H9 (cell line): ENCODE data around the gene INSIG1. TPM values are rescaled to one million over a fixed set of nuclear protein-coding genes. Genes with fewer than 3 reads are reported as not detected.

ENCODE experiments used
- DNase-seq: peaks from one replicate; pipeline ENCODE4 v3.0.0-alpha.2; 2017
- H2AFZ ChIP-seq: one replicate; pipeline ENCODE4 v1.6.1; 2013; ENCODE audit warnings: mild to moderate bottlenecking, low read length, control low read depth, moderate library complexity
- H2AK5ac ChIP-seq: 2 replicates; pipeline ENCODE4 v1.6.1; 2013; ENCODE audit warnings: low read length, control low read depth, mixed read lengths; ENCODE audit not compliant: insufficient read length
- H2BK120ac ChIP-seq: one replicate; pipeline ENCODE4 v1.6.1; 2013; ENCODE audit warnings: low read depth, mild to moderate bottlenecking, low read length, control low read depth, inconsistent platforms; ENCODE audit not compliant: poor library complexity, severe bottlenecking
- H2BK12ac ChIP-seq: 2 replicates; pipeline ENCODE4 v1.6.1; 2013; ENCODE audit warnings: low read length, control low read depth, mixed read lengths, low read depth; ENCODE audit not compliant: insufficient read length
- H2BK15ac ChIP-seq: 2 replicates; pipeline ENCODE4 v1.6.1; 2013; ENCODE audit warnings: low read depth, low read length, control low read depth
- H2BK20ac ChIP-seq: one replicate; pipeline ENCODE4 v1.6.1; 2013; ENCODE audit warnings: low read depth, mild to moderate bottlenecking, low read length, control low read depth, inconsistent platforms; ENCODE audit not compliant: poor library complexity, severe bottlenecking
- H2BK5ac ChIP-seq: 2 replicates; pipeline ENCODE4 v1.6.1; 2013; ENCODE audit warnings: low read length, control low read depth, mixed read lengths; ENCODE audit not compliant: insufficient read length
- H3K14ac ChIP-seq: 2 replicates; pipeline ENCODE4 v1.6.1; 2013; ENCODE audit warnings: low read length, control low read depth; ENCODE audit not compliant: insufficient read depth
- H3K18ac ChIP-seq: 2 replicates; pipeline ENCODE4 v1.6.1; 2013; ENCODE audit warnings: low read depth, mild to moderate bottlenecking, mixed read lengths, low read length, control low read depth; ENCODE audit not compliant: insufficient read length
- H3K23ac ChIP-seq: 2 replicates; pipeline ENCODE4 v1.6.1; 2013; ENCODE audit warnings: low read length, control low read depth, mixed read lengths, low read depth; ENCODE audit not compliant: insufficient read length
- H3K23me2 ChIP-seq: 2 replicates; pipeline ENCODE4 v1.6.1; 2013; ENCODE audit warnings: low read depth, mild to moderate bottlenecking, mixed read lengths, low read length, control low read depth; ENCODE audit not compliant: insufficient read length, poor library complexity, severe bottlenecking
- H3K27ac ChIP-seq: 2 replicates; pipeline ENCODE4 v1.5.1; 2013; ENCODE audit warnings: low read length, control low read depth, mixed read lengths, low read depth; ENCODE audit not compliant: insufficient read length
- H3K27me3 ChIP-seq: 2 replicates; pipeline ENCODE4 v1.6.1; 2013; ENCODE audit warnings: low read length, control low read depth, inconsistent platforms; ENCODE audit not compliant: insufficient read depth
- H3K4ac ChIP-seq: 2 replicates; pipeline ENCODE4 v1.6.1; 2013; ENCODE audit warnings: low read depth, mild to moderate bottlenecking, control low read depth, inconsistent platforms, low read length, moderate library complexity
- H3K4me1 ChIP-seq: 2 replicates; pipeline ENCODE4 v1.6.1; 2013; ENCODE audit warnings: low read length, control low read depth, inconsistent platforms; ENCODE audit not compliant: insufficient read depth
- H3K4me2 ChIP-seq: 2 replicates; pipeline ENCODE4 v1.6.1; 2013; ENCODE audit warnings: low read length, control low read depth, mixed read lengths; ENCODE audit not compliant: insufficient read length, insufficient read depth
- H3K56ac ChIP-seq: 2 replicates; pipeline ENCODE4 v1.6.1; 2013; ENCODE audit warnings: low read depth, mild to moderate bottlenecking, mixed read lengths, low read length, control low read depth; ENCODE audit not compliant: insufficient read length
- H3K79me1 ChIP-seq: 2 replicates; pipeline ENCODE4 v1.6.1; 2013; ENCODE audit warnings: low read depth, mild to moderate bottlenecking, moderate library complexity, low read length, control low read depth, inconsistent platforms; ENCODE audit not compliant: insufficient read depth, poor library complexity, severe bottlenecking
- H3K79me2 ChIP-seq: 2 replicates; pipeline ENCODE4 v1.6.1; 2013; ENCODE audit warnings: low read length, control low read depth, inconsistent platforms; ENCODE audit not compliant: insufficient read depth
- H3K9ac ChIP-seq: 2 replicates; pipeline ENCODE4 v1.6.1; 2013; ENCODE audit warnings: low read length, control low read depth, mixed read lengths; ENCODE audit not compliant: insufficient read length; ENCODE audit errors: extremely low read depth
- H3K9me3 ChIP-seq: one replicate; pipeline ENCODE4 v1.6.1; 2013; ENCODE audit warnings: low read depth, low read length, inconsistent platforms; ENCODE audit not compliant: control insufficient read depth
- H3T11ph ChIP-seq: one replicate; pipeline ENCODE4 v1.6.1; 2013; ENCODE audit warnings: mild to moderate bottlenecking, low read length, control low read depth, inconsistent platforms
- H4K20me1 ChIP-seq: one replicate; pipeline ENCODE4 v1.6.1; 2013; ENCODE audit not compliant: control insufficient read depth, insufficient read length, insufficient read depth
- H4K5ac ChIP-seq: 2 replicates; pipeline ENCODE4 v1.6.1; 2013; ENCODE audit warnings: low read depth, mild to moderate bottlenecking, mixed read lengths, low read length, control low read depth; ENCODE audit not compliant: insufficient read length
- H4K8ac ChIP-seq: replicated peaks from 2 replicates; pipeline ENCODE4 v1.6.1; 2013; ENCODE audit warnings: low read length, control low read depth, mixed read lengths, low read depth; ENCODE audit not compliant: insufficient read length
- H4K91ac ChIP-seq: 2 replicates; pipeline ENCODE4 v1.6.1; 2013; ENCODE audit warnings: low read depth, mild to moderate bottlenecking, moderate library complexity, mixed read lengths, low read length, control low read depth; ENCODE audit not compliant: insufficient read length
- H3K27ac Mint-ChIP-seq, 3 experiments: 2 replicates in 2 of 3; 3 replicates in 1 of 3; pipeline ENCODE4 v1.8.0; 2020 to 2021; ENCODE audit warnings: mixed read lengths in 3 of 3, mild to moderate bottlenecking in 1 of 3, moderate library complexity in 1 of 3
- H3K27me3 Mint-ChIP-seq: 2 replicates; pipeline ENCODE4 v1.8.0; 2021; ENCODE audit warnings: low read depth, mild to moderate bottlenecking, moderate library complexity, mixed read lengths
- H3K36me3 Mint-ChIP-seq, 3 experiments: 2 replicates in 2 of 3; 3 replicates in 1 of 3; pipeline ENCODE4 v1.8.0; 2020 to 2021; ENCODE audit warnings: low read depth in 3 of 3, mixed read lengths in 3 of 3; ENCODE audit not compliant: insufficient read depth in 1 of 3
- H3K4me1 Mint-ChIP-seq, 2 experiments: 2 replicates each; pipeline ENCODE4 v1.8.0; 2020; ENCODE audit warnings: mixed read lengths in 2 of 2
- H3K4me3 Mint-ChIP-seq, 2 experiments: 2 replicates in 1 of 2; 3 replicates in 1 of 2; pipeline ENCODE4 v1.8.0; 2020 to 2021; ENCODE audit warnings: mild to moderate bottlenecking in 2 of 2, mixed read lengths in 2 of 2, moderate library complexity in 1 of 2
- H3K9me3 Mint-ChIP-seq, 2 experiments: 2 replicates in 1 of 2; 3 replicates in 1 of 2; pipeline ENCODE4 v1.8.0; 2020; ENCODE audit warnings: mild to moderate bottlenecking in 2 of 2, mixed read lengths in 2 of 2, moderate library complexity in 1 of 2
- CTCF ChIP-seq: fragments of 200-600 bp; sonication (generic); conservative IDR thresholded peaks from 3 replicates; pipeline ENCODE4 v1.8.0; 2021; ENCODE audit warnings: antibody characterized with exemption, mild to moderate bottlenecking
- WGBS: extraction: QIAGEN DNeasy Blood & Tissue Kit; methylation state at CpG from one replicate; pipeline ENCODE4 v1.1.7; 2013; ENCODE audit warnings: missing lambda C conversion rate, low lambda C conversion rate, mixed read lengths; ENCODE audit not compliant: insufficient read length; ENCODE audit errors: extremely low coverage; 5-methylcytosine and 5-hydroxymethylcytosine counted together
- total RNA-seq: library from RNA; stranded (reverse); gene quantifications from 2 replicates; pipeline ENCODE4 v1.2.1, GENCODE V29; 2021

Gene INSIG1
- total RNA-seq, 1 experiment from 2014 or later: 23.3 TPM

GRCh38 chr7:155254018-155254417, 43.7 kb upstream of the INSIG1 start:
- Histone ChIP-seq H4K8ac (no peak overlapping the region), H3K56ac (no peak overlapping the region), H4K5ac (no peak overlapping the region), H3K27ac (no peak overlapping the region), H3K14ac (no peak overlapping the region; the same call in 1 of the 2 replicates), H3K79me1 (no peaks in the 10 kb centered on the region), H2AFZ (no peak overlapping the region), H3K4me1 (no peaks in the 10 kb centered on the region), H2BK5ac (no peak overlapping the region), H3K79me2 (no peaks in the 10 kb centered on the region), H4K91ac (no peak overlapping the region), H2BK12ac (no peak overlapping the region), H3K4me2 (no peak overlapping the region), H3K23me2 (no peaks in the 10 kb centered on the region), H3K9me3 (no peaks in the 10 kb centered on the region), H4K20me1 (no peaks in the 10 kb centered on the region), H3K9ac (no peak overlapping the region), H3T11ph (no peak overlapping the region), H2BK15ac (no peak overlapping the region), H2BK20ac (no peak overlapping the region), H2AK5ac (no peak overlapping the region), H3K23ac (no peak overlapping the region), H3K4ac (no peak overlapping the region), H2BK120ac (no peak overlapping the region), H3K18ac (no peak overlapping the region), H3K27me3 (no peaks in the 10 kb centered on the region)
- Mint-ChIP-seq H3K4me3 (no peak overlapping the region), H3K9me3 (no peaks in the 10 kb centered on the region), H3K36me3 (no peaks in the 10 kb centered on the region; a peak in 1 of 7 replicates), H3K27me3 (peaks cover 11% of the 10 kb centered on the region), H3K27ac (no peak overlapping the region), H3K4me1 (no peaks in the 10 kb centered on the region)
- WGBS: no CpG with 5 or more reads among the region's 8 CpGs
- no peak for TF ChIP-seq CTCF
- DNase-seq: no peak
